Anterior cingulate cortex (tissue), 58 donors: ENCODE results near the gene ADCYAP1R1.
"Not testable (repeated sequence)": the region's sequence is repeated elsewhere in the genome, so short reads cannot be mapped to it uniquely, and the experiment has no call there.

Source experiments
- DNase-seq, 58 donors: peaks; one replicate each; lab custom pipeline; 2025; lab: John Stamatoyannopoulos, UW

The ADCYAP1R1 gene

DNA sequence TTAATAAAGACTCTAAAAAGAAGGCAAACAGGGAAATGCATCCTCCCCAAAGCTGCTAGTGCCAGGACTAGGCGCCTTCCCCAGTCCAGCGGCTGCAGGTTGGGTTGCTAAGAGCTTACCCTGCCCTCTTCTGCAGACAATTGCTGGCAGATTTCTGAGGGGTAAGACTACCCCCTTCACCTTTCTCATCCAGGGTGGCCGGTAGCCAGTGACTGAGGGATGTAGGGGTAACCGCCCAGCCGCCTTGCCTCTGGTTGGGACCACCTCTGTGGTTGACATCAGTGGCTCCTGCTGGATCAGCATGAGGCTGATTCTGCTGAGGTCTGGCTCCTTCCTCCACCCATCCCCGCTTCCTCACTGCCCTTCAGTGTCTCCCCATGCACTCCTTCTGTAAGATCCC, 71.2 kb downstream of the ADCYAP1R1 start:
- no peak for DNase-seq

- no peak for DNase-seq
These were observed 71.6 kb downstream of the ADCYAP1R1 start for GRCh38 chr7:31123726-31124125.

DNA sequence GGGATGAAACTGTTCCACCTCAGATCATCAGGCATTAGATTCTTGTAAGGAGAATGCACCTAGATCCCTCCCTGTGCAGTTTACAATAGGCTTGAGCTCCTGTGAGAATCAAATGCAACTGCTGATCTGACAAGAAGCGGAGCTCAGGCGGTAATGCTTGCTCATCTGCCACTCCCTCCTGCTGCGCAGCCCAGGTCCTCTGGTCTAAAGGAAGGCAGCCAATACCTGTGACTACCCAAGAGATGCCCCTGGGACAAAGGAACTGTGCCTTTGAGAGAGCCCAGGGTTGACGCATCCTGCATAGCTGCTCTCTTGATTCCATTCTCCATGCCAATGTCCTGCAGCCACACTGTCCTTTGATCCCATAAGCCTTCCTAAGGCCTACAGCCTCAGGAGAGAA, 73.1 kb downstream of the ADCYAP1R1 start:
- no peak for DNase-seq

- no peak for DNase-seq
These were observed 74.9 kb downstream of the ADCYAP1R1 start for GRCh38 chr7:31126976-31127375.

GRCh38 chr7:31129067-31129466, 77.0 kb downstream of the ADCYAP1R1 start:
- no peak for DNase-seq

DNA sequence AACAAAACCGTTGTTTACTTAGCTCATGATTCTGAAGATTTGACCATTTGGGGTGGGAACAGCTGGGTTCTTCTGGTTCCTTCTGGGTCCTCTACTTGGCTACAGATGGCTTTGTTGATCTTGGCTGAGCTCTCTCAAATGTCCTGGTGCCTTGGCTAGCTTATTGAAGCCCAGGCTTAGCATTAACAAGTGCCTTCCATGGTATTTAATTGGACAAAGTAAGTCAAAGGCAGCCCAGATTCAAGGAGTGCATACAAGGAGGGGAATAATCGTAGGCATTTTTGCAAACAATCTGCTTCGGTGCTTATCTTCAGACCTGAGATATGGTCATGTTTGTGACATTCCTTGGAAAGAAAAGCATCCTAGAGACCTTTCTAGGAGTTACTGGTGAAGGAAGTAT, 81.4 kb downstream of the ADCYAP1R1 start:
- no peak for DNase-seq

DNA sequence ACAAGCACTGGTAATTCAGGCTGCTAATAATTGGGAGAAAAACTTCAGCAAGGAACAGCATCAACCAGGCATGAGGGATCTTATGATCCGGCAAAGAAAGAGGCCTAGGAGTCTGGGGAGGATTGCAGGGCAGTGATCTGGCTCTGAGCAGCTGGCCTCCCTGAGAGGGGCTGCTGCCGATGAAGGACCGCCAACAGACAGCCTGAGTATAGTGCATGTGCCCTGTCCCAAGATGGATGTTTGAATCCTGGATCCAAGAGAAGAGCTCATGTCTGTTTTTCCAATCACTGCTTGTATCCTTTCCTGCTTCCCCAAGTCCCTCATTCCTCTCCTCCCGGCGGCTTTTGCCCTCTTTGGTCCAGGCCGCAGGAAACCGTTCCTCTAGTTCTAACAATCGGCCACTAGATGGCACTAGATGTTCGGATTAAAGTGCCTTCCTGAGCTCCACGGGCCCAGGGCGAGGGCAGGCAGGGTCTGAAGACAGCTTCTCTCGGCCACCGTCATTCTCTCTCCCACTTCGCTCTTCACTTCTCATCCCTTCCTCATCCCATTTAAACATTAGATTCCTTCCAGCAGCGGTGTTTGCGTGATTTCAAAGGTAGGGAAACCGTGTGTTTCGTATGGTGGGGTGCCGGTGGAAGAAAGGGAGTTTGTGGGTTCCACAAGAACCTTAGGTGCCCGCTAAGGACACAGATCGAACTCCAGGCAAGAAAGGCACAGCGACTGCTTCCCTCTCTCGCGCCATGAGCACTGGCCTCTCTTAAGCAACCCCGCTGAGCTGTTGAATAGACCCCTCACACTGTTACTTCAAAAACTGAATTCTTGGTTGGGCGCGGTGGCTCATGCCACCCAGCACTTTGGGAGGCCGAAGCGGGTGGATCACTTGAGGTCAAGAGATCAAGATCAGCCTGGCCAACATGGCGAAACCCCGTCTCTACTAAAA, 82.4 kb downstream of the ADCYAP1R1 start:
- DNase-seq: peak in 50 of 58 donors; percentile 9 to 74 (median 37)

DNA sequence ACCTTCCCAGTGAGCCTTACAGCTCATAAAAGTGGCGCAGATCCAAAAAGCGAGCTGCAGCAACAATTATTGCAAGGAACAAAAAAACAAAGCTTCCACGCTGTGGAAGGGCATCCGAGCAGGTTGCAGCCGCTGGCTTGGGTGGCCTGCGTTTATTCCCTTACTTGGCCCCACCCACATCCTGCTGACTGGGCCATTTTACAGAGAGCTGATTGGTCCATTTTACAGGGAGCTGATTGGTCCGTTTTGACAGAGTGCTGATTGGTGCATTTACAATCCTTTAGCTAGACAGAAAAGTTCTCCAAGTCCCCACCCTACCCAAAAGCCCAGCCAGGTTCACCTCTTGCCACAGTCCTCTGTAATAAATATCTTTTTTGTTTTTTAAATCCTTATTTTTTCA, 85.1 kb downstream of the ADCYAP1R1 start:
- no peak for DNase-seq

- DNase-seq: no peak
These were observed 93.2 kb downstream of the ADCYAP1R1 start for GRCh38 chr7:31145339-31145738.

- DNase-seq: no peak
These were observed 93.9 kb downstream of the ADCYAP1R1 start for GRCh38 chr7:31146030-31146429.

- no peak for DNase-seq
These were observed 94.4 kb downstream of the ADCYAP1R1 start for GRCh38 chr7:31146538-31146937.

DNA sequence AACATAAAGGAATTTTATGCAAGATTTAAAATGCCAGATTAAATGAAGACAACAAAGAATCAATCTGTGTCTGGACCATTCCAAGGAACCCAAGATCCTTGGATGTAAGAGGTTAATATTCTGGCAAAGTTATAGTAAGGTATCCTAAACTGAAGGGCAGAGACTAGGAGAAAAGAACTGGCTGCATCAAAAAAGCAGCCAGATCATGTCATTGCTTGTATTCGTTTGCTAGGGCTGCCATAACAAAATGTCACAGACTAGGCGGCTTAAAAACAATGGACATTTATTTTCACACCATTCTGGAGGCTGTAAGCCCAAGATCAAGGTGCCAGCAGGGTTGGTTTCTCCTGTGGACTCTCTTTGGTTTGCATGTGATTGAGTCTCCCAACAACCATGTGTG, 99.7 kb downstream of the ADCYAP1R1 start:
- no peak for DNase-seq

- DNase-seq: not testable (repeated sequence)
These were observed 101.2 kb downstream of the ADCYAP1R1 start for GRCh38 chr7:31153318-31153717.

GRCh38 chr7:31160941-31161340, 108.8 kb downstream of the ADCYAP1R1 start:
- no peak for DNase-seq
